K562 (cell line): ENCODE results near the gene GALT. TPM values are rescaled to one million over a fixed set of nuclear protein-coding genes. Genes with fewer than 3 reads are reported as not detected.

ENCODE experiments used
- ATAC-seq: fragments of 200-7000 bp; cut with Tn5 transposase; 3 replicates; pipeline ENCODE4 v1.9.1; 2020; ENCODE audit warnings: moderate library complexity
- BruUV-seq: library from RNA; stranded (reverse); fragments of 400-500 nt; replicated peaks from 2 replicates; lab custom pipeline; 2021; lab: Mats Ljungman, UMichigan
- CTCF ChIA-PET: fragments of 300-600 bp; formaldehyde crosslinking; extraction: SDS; loops from one replicate; lab custom pipeline; 2021; ENCODE audit warnings: low intra/inter-chr PET ratio; lab: Yijun Ruan, JAX
- POLR2A ChIA-PET: fragments of 300-600, 350-650 bp; sonication (Branson Sonifier 250); formaldehyde crosslinking; extraction: SDS; loops from one replicate; lab custom pipeline; 2021; ENCODE audit warnings: antibody characterized with exemption, inconsistent platforms; lab: Yijun Ruan, JAX
- DNase-seq, 4 experiments: peaks; one replicate each; pipeline versions ENCODE4 v3.0.0 to v3.0.0-alpha.2; 2011 to 2018; ENCODE audit warnings: low spot score in 3 of 4, mixed read lengths in 3 of 4; ENCODE audit errors: extremely low read depth in 1 of 4
- FAIRE-seq: peaks from 2 replicates; lab custom pipeline; 2011; peaks lifted over from hg19 to GRCh38; lab: Jason Lieb, UNC
- H2AFZ ChIP-seq: 2 replicates; pipeline ENCODE4 v1.6.0; 2011; ENCODE audit warnings: low read depth, low read length, control low read depth, inconsistent platforms
- H3K27ac ChIP-seq: fragments of 200-600 bp; 3 replicates; pipeline ENCODE4 v1.8.0; 2011; ENCODE audit warnings: low read depth, mild to moderate bottlenecking, control low read depth, inconsistent platforms, low read length, moderate library complexity, mixed read lengths; ENCODE audit errors: extremely low read depth
- H3K27me3 ChIP-seq, 2 experiments: fragments of 300-600 bp in 1 of 2; 2 replicates in 1 of 2; 3 replicates in 1 of 2; pipeline versions ENCODE4 v1.6.0 to v1.8.0; 2011; ENCODE audit warnings: inconsistent platforms in 2 of 2, low read length in 2 of 2, mild to moderate bottlenecking in 1 of 2, mixed read lengths in 1 of 2, moderate library complexity in 1 of 2; ENCODE audit not compliant: control insufficient read depth in 2 of 2, insufficient read depth in 2 of 2
- H3K36me3 ChIP-seq: fragments of 300-600 bp; 3 replicates; pipeline ENCODE4 v1.8.0; 2011; ENCODE audit warnings: mild to moderate bottlenecking, low read length, inconsistent platforms; ENCODE audit not compliant: control insufficient read depth, insufficient read depth
- H3K4me1 ChIP-seq, 2 experiments: fragments of 200-600 bp in 1 of 2; replicated peaks in 1 of 2; 2 replicates in 1 of 2; 3 replicates in 1 of 2; pipeline versions ENCODE4 v1.5.1 to v1.8.0; 2011; ENCODE audit warnings: inconsistent platforms in 2 of 2, low read length in 2 of 2, mild to moderate bottlenecking in 1 of 2, mixed read lengths in 1 of 2, moderate library complexity in 1 of 2; ENCODE audit not compliant: control insufficient read depth in 2 of 2, insufficient read depth in 2 of 2
- H3K4me2 ChIP-seq: 2 replicates; pipeline ENCODE4 v1.6.1; 2011; ENCODE audit warnings: low read length, control low read depth, inconsistent platforms, mixed read lengths; ENCODE audit not compliant: insufficient read depth
- H3K4me3 ChIP-seq: fragments of 200-600 bp; sonication (generic), shearing (Covaris generic); 2 replicates; pipeline ENCODE4 v1.5.1; 2016; ENCODE audit warnings: control low read depth, inconsistent platforms
- H3K79me2 ChIP-seq: fragments of 200-600 bp; 3 replicates; pipeline ENCODE4 v1.8.0; 2011; ENCODE audit warnings: low read length, inconsistent platforms; ENCODE audit not compliant: control insufficient read depth, insufficient read depth
- H3K9ac ChIP-seq, 2 experiments: 2 replicates each; pipeline versions ENCODE4 v1.6.0 to v1.6.1; 2011; ENCODE audit warnings: low read depth in 2 of 2, low read length in 2 of 2, control low read depth in 1 of 2, inconsistent platforms in 1 of 2, mild to moderate bottlenecking in 1 of 2, mixed read lengths in 1 of 2; ENCODE audit not compliant: insufficient read depth in 1 of 2
- H3K9me1 ChIP-seq: one replicate; pipeline ENCODE4 v1.6.0; 2011; ENCODE audit warnings: inconsistent platforms, mild to moderate bottlenecking, low read length, moderate library complexity; ENCODE audit not compliant: control insufficient read depth, insufficient read depth
- H3K9me3 ChIP-seq: replicated peaks from 2 replicates; pipeline ENCODE4 v1.5.1; 2011; ENCODE audit warnings: low read depth, low read length, inconsistent platforms; ENCODE audit not compliant: control insufficient read depth, insufficient read depth
- H4K20me1 ChIP-seq: replicated peaks from 2 replicates; pipeline ENCODE4 v1.6.1; 2011; ENCODE audit warnings: low read length, inconsistent platforms, mixed read lengths; ENCODE audit not compliant: control insufficient read depth, insufficient read depth
- ARID4B ChIP-seq: sonication (generic); formaldehyde crosslinking; IDR thresholded peaks from 2 replicates; pipeline ENCODE4 v1.8.0; 2022; ENCODE audit warnings: mild to moderate bottlenecking, missing genetic modification reagents
- CC2D1A ChIP-seq: fragments of 450-650 bp; IDR thresholded peaks from 2 replicates; pipeline ENCODE4 v1.6.1; 2017; ENCODE audit warnings: mild to moderate bottlenecking
- DDX20 ChIP-seq: fragments of 450-650 bp; IDR thresholded peaks from 2 replicates; pipeline ENCODE4 v1.6.1; 2016; ENCODE audit warnings: missing genetic modification characterization, low read depth, mild to moderate bottlenecking, missing compliant biosample characterization, moderate library complexity
- FOXP1 ChIP-seq: sonication (generic); formaldehyde crosslinking; IDR thresholded peaks from 2 replicates; pipeline ENCODE4 v1.8.0; 2022; ENCODE audit warnings: mild to moderate bottlenecking, missing genetic modification reagents
- HMGN3 ChIP-seq: IDR thresholded peaks from 2 replicates; pipeline ENCODE4 v1.6.1; 2011; ENCODE audit warnings: borderline replicate concordance, low read depth, mild to moderate bottlenecking, mixed read lengths, low read length; ENCODE audit not compliant: insufficient read length; ENCODE audit errors: extremely low read depth
- ILF3 ChIP-seq: fragments of 450-650 bp; IDR thresholded peaks from 2 replicates; pipeline ENCODE4 v1.6.1; 2018; ENCODE audit warnings: antibody characterized with exemption, mild to moderate bottlenecking, moderate library complexity, borderline replicate concordance
- MTA2 ChIP-seq: fragments of 450-650 bp; IDR thresholded peaks from 2 replicates; pipeline ENCODE4 v1.6.1; 2016; ENCODE audit warnings: low read depth
- PCBP1 ChIP-seq: fragments of 200-400 bp; formaldehyde crosslinking; IDR thresholded peaks from 2 replicates; pipeline ENCODE4 v1.6.1; 2018; ENCODE audit warnings: mild to moderate bottlenecking, low read depth, low read length; ENCODE audit not compliant: poor library complexity, severe bottlenecking
- RAD21 ChIP-seq, 2 experiments: fragments of 250-450 bp in 1 of 2; fragments of 450-650 bp in 1 of 2; sonication (Bioruptor Pico) in 1 of 2; formaldehyde crosslinking in 1 of 2; IDR thresholded peaks in 1 of 2; conservative IDR thresholded peaks in 1 of 2; 2 replicates each; pipeline versions ENCODE4 v1.4.0 to v1.8.0; 2020 to 2022; ENCODE audit warnings: mild to moderate bottlenecking in 2 of 2, moderate library complexity in 1 of 2
- RBM17 ChIP-seq: fragments of 200-400 bp; formaldehyde crosslinking; IDR thresholded peaks from 2 replicates; pipeline ENCODE4 v1.6.1; 2017; ENCODE audit warnings: low read depth, mild to moderate bottlenecking, low read length, borderline replicate concordance
- TBL1XR1 ChIP-seq, 2 experiments: IDR thresholded peaks; 2 replicates each; pipeline ENCODE4 v1.6.1; 2012; ENCODE audit warnings: improper control_type of control experiment in 2 of 2, low read length in 2 of 2, mild to moderate bottlenecking in 1 of 2
- ZNF449 ChIP-seq: fragments of 250-450 bp; sonication (Bioruptor Pico); IDR thresholded peaks from 2 replicates; pipeline ENCODE4 v1.8.0; 2022; ENCODE audit warnings: moderate library complexity, mild to moderate bottlenecking, inconsistent platforms
- ZNF785 ChIP-seq: fragments of 250-450 bp; sonication (Bioruptor Pico); IDR thresholded peaks from 2 replicates; pipeline ENCODE4 v1.4.0; 2020; ENCODE audit warnings: mild to moderate bottlenecking
- ZSCAN29 ChIP-seq: fragments of 450-650 bp; IDR thresholded peaks from 2 replicates; pipeline ENCODE4 v1.6.1; 2017
- WGBS: fragments of 100-300 bp; shearing (Covaris generic); methylation state at CpG from one replicate; pipeline ENCODE4 v1.1.6; 2016; ENCODE audit warnings: low coverage, mixed read lengths; ENCODE audit not compliant: insufficient coverage; ENCODE audit errors: missing lambda C conversion rate; 5-methylcytosine and 5-hydroxymethylcytosine counted together
- in situ Hi-C: fragments of 300-500 bp; cut with MboI; formaldehyde crosslinking; loops from 4 replicates; pipeline ENCODE4 v1.15.0; 2018; ENCODE audit warnings: inconsistent platforms, mixed read lengths
- intact Hi-C: fragments of 100-400 bp; cut with micrococcal nuclease; formaldehyde crosslinking; loops from 2 replicates; pipeline ENCODE4 v1.14.2; 2022
- polyA plus RNA-seq, 8 experiments: library from polyadenylated mRNA; depleted of rRNA in 4 of 8; stranded (reverse) in 5 of 8; unstranded in 3 of 8; fragments of >200 nt; fragmentation: Nextera tagmentation in 2 of 8; fragmentation: Illumina TruSeq in 1 of 8; extraction: Ambion mirVana in 2 of 8; extraction: Trizol in 1 of 8; gene quantifications; 2 replicates each; pipeline versions ENCODE4 v1.2.1 to v1.2.3, GENCODE V29; 2011 to 2014; ENCODE audit warnings: inconsistent platforms in 1 of 8, missing spikeins in 1 of 8
- total RNA-seq, 7 experiments: library from RNA; depleted of rRNA in 6 of 7; stranded (reverse); fragments of >200 nt in 6 of 7; fragmentation: Illumina TruSeq in 2 of 7; extraction: Trizol in 2 of 7; gene quantifications; 2 replicates each; pipeline versions ENCODE4 v1.2.1 to v1.2.3, GENCODE V29; 2011 to 2021; ENCODE audit warnings: low replicate concordance in 1 of 7

Gene GALT
- total and polyA plus RNA-seq, 9 of the 15 experiments (the other 6 are each of a cell fraction or from before 2014, with no cell fraction given) = 7.3 to 29.2 (median 15.6) TPM

GRCh38 chr9:34693560-34693959, 47.1 kb downstream of the GALT start:
- intact Hi-C loops (no loop called here), in situ Hi-C loops (no loop called here)
- ATAC-seq = no peak
- Histone ChIP-seq H3K4me3 (no peak overlapping the region), H3K9ac (no peak overlapping the region), H4K20me1 (peaks cover 3% of the 10 kb centered on the region; the same call in 1 of the 2 replicates), H3K4me1 (no peaks in the 10 kb centered on the region), H3K9me1 (no peaks in the 10 kb centered on the region), H3K27ac (no peak overlapping the region), H3K9me3 (no peaks in the 10 kb centered on the region), H3K79me2 (no peaks in the 10 kb centered on the region), H3K4me2 (no peak overlapping the region), H2AFZ (no peak overlapping the region), H3K27me3 (no peaks in the 10 kb centered on the region; a peak in 1 of 5 replicates), H3K36me3 (no peaks in the 10 kb centered on the region)
- ChIA-PET CTCF (no interaction called here), POLR2A (no interaction called here)
- BruUV-seq = no TSS peak
- 0% methylated on average over 2 of the region's 2 CpGs for WGBS
- TF ChIP-seq MTA2 (no peak), HMGN3 (no peak), RBM17 (no peak), CC2D1A (no peak), PCBP1 (no peak), DDX20 (tag) (no peak), ZNF449 (CRISPR knock-in tag) (no peak), ARID4B (CRISPR knock-in tag) (no peak), ZNF785 (CRISPR knock-in tag) (no peak), ILF3 (no peak), TBL1XR1 (IDR thresholded peaks at IDR 0.05; ENCODE audit: low read length in 2 of 2) (no peak), ZSCAN29 (no peak), RAD21 (CRISPR knock-in tag; conservative IDR thresholded peaks at IDR 0.05 in 1 of 2, IDR thresholded peaks at IDR 0.05 in 1 of 2) (no peak), FOXP1 (CRISPR knock-in tag) (no peak)
- no peak for FAIRE-seq
- no peak for DNase-seq
